Testis (tissue), 3 donors: Measurements from ENCODE around the gene MVD. TPM values are rescaled to one million over a fixed set of nuclear protein-coding genes. Genes with fewer than 3 reads are reported as not detected.

Experiments used
- DNase-seq: peaks from one replicate; pipeline ENCODE4 v3.0.0-alpha.2; 2019
- H3K27ac ChIP-seq, 2 donors: fragments of 200-600 bp; sonication (generic); one replicate each; pipeline ENCODE4 v1.5.1; 2019
- H3K27me3 ChIP-seq: fragments of 200-600 bp; sonication (generic); one replicate; pipeline ENCODE4 v1.5.1; 2019
- H3K36me3 ChIP-seq: fragments of 200-600 bp; sonication (generic); one replicate; pipeline ENCODE4 v1.5.1; 2017; ENCODE audit warnings: low read depth; ENCODE audit errors: missing control alignments
- H3K4me1 ChIP-seq: fragments of 200-600 bp; sonication (generic); one replicate; pipeline ENCODE4 v1.5.1; 2019
- H3K4me3 ChIP-seq, 2 donors: fragments of 200-600 bp; sonication (generic); one replicate each; pipeline ENCODE4 v1.5.1; 2017 to 2019
- H3K9me3 ChIP-seq: fragments of 200-600 bp; sonication (generic); one replicate; pipeline ENCODE4 v1.5.1; 2017
- CTCF ChIP-seq, 3 experiments: fragments of 450-650 bp in 2 of 3; fragments of 200-600 bp in 1 of 3; sonication (generic) in 1 of 3; IDR thresholded peaks; one replicate each; pipeline ENCODE4 v1.5.1; 2016 to 2019; ENCODE audit warnings: antibody characterized with exemption in 3 of 3, mild to moderate bottlenecking in 2 of 3, moderate library complexity in 1 of 3
- POLR2A ChIP-seq: fragments of 450-650 bp; IDR thresholded peaks from one replicate; pipeline ENCODE4 v1.6.1; 2017; ENCODE audit warnings: antibody characterized with exemption, mild to moderate bottlenecking, moderate library complexity
- WGBS, 2 donors: methylation state at CpG; one replicate each; pipeline ENCODE4 v1.1.5; 2018; 5-methylcytosine and 5-hydroxymethylcytosine counted together
- intact Hi-C: fragments of 100-400 bp; cut with DNase I; formaldehyde crosslinking; loops from one replicate; pipeline ENCODE4 v1.15.1; 2023; ENCODE audit warnings: low total_unique reads
- polyA plus RNA-seq: library from polyadenylated mRNA; stranded (reverse); fragments of 350-450 nt; fragmentation: Illumina TruSeq; extraction: RNeasy Lipid Tissue Mini Kit (QIAGEN cat#74804); gene quantifications from one replicate; pipeline ENCODE4 v1.2.3, GENCODE V29; 2014; ENCODE audit warnings: low read depth, low replicate concordance; ENCODE audit not compliant: insufficient read depth
- total RNA-seq, 2 donors: library from RNA; depleted of rRNA; stranded (reverse); fragments of >200 nt; gene quantifications; one replicate each; pipeline ENCODE4 v1.2.3, GENCODE V29; 2016

MVD gene
- total and polyA plus RNA-seq, 3 donors from 2014 or later = 46.6 to 100 (median 56.1) TPM

GRCh38 chr16:88633684-88634140 is 29.2 kb downstream of the MVD start:
- intact Hi-C loops = no loop called here
- H3K4me1 ChIP-seq = no peaks in the 10 kb centered on the region
- H3K27me3 ChIP-seq = no peaks in the 10 kb centered on the region
- no peaks in the 10 kb centered on the region for H3K36me3 ChIP-seq
- H3K9me3 ChIP-seq = no peaks in the 10 kb centered on the region
- no peak overlapping the region for H3K27ac ChIP-seq
- H3K4me3 ChIP-seq = peak overlapping the region in 1 of 2 donors; percentile 59
- TF ChIP-seq CTCF (IDR thresholded peaks at IDR 0.05) (no peak), POLR2A (no peak)
- peak; percentile 36 for DNase-seq
- 29 to 64% methylated on average over 9 to 21 of the region's 23 CpGs for WGBS, 2 donors

GRCh38 chr16:88632587-88632930 is 30.3 kb downstream of the MVD start:
- 93 to 96% methylated on average over 11 of the region's 11 CpGs for WGBS, 2 donors
- no peaks in the 10 kb centered on the region for H3K4me1 ChIP-seq
- H3K27me3 ChIP-seq = no peaks in the 10 kb centered on the region
- H3K27ac ChIP-seq = no peak overlapping the region
- TF ChIP-seq POLR2A (no peak), CTCF (IDR thresholded peaks at IDR 0.05) (no peak)
- no peak overlapping the region for H3K4me3 ChIP-seq
- H3K36me3 ChIP-seq = no peaks in the 10 kb centered on the region
- intact Hi-C loops = no loop called here
- no peaks in the 10 kb centered on the region for H3K9me3 ChIP-seq
- no peak for DNase-seq

DNA sequence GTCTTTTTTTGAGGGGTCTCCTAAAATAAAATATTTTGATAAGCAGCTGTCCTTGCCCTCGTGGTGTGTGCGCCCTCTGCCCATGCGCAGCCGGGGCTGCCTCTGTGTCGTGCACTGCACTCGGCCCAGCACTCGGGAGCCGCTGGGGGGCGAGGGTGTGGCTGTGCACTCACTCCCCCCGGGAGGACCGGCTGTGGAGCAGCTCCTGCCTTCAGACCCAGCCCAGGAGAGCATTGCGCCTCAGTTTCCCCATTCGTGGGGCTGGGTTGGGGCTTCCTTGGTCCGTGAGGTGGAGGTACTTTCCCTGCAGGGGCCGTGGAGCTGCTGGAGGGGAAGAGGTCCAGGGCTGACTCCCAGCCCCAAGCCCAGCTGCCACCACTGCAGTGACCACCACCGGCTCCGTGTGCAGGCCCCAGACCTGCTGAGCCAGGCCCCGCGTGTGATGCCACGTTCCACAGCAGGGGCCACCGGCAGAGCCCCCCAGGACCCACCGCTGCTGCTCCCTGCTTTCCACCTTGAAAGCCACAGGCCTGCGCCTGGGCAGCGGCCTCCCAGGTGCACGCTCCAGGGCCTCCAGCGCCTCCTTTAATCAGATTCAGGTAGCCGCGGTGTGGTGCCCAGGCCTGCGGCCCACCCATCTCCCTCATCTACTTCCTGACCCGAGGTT is 30.8 kb downstream of the MVD start:
- no peaks in the 10 kb centered on the region for H3K27me3 ChIP-seq
- no peaks in the 10 kb centered on the region for H3K9me3 ChIP-seq
- WGBS, 2 donors = 85 to 89% methylated on average over 12 to 30 of the region's 30 CpGs
- H3K27ac ChIP-seq = no peak overlapping the region
- no peaks in the 10 kb centered on the region for H3K36me3 ChIP-seq
- TF ChIP-seq POLR2A (no peak), CTCF (IDR thresholded peaks at IDR 0.05) (no peak)
- H3K4me3 ChIP-seq = no peak overlapping the region
- intact Hi-C loops = no loop called here
- no peak for DNase-seq
- no peaks in the 10 kb centered on the region for H3K4me1 ChIP-seq

DNA sequence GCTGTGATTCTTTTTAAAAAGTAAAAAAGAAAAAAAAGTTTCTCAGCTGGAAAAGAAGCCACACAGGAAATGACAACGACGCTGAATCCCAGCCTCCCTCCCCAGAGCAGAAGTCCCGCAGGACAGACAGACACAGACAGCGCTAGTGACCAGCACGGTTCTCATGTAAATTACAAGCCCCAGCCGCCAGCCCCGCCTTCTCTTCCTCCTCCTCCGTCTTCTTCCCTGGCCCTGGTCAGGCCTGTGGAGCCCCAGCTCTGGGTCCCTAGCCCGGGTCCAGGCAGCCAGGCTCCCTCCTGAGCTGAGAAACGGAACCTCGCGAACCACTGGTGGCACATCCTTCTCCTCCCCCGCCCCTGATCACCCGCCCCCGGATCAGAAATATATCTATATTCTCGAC is 31.5 kb downstream of the MVD start:
- H3K36me3 ChIP-seq = no peaks in the 10 kb centered on the region
- 78 to 80% methylated on average over 16 of the region's 16 CpGs for WGBS, 2 donors
- no peaks in the 10 kb centered on the region for H3K9me3 ChIP-seq
- TF ChIP-seq POLR2A = no peak
- no peak for TF ChIP-seq CTCF (IDR thresholded peaks at IDR 0.05)
- intact Hi-C loops = no loop called here
- H3K27ac ChIP-seq = no peak overlapping the region
- no peak for DNase-seq
- H3K4me1 ChIP-seq = no peaks in the 10 kb centered on the region
- H3K27me3 ChIP-seq = no peaks in the 10 kb centered on the region
- H3K4me3 ChIP-seq = no peak overlapping the region

- Histone ChIP-seq H3K27me3 (no peaks in the 10 kb centered on the region), H3K27ac (no peak overlapping the region), H3K36me3 (no peaks in the 10 kb centered on the region), H3K4me3 (no peak overlapping the region), H3K9me3 (no peaks in the 10 kb centered on the region), H3K4me1 (no peaks in the 10 kb centered on the region)
- WGBS, 2 donors = 90 to 95% methylated on average over 7 to 23 of the region's 23 CpGs
- no peak for DNase-seq
- TF ChIP-seq POLR2A (no peak), CTCF (IDR thresholded peaks at IDR 0.05) (no peak)
- intact Hi-C loops = no loop called here
These were observed 31.9 kb downstream of the MVD start for GRCh38 chr16:88630941-88631340.
